ENCODE data around the gene LAMA3.

DNA sequence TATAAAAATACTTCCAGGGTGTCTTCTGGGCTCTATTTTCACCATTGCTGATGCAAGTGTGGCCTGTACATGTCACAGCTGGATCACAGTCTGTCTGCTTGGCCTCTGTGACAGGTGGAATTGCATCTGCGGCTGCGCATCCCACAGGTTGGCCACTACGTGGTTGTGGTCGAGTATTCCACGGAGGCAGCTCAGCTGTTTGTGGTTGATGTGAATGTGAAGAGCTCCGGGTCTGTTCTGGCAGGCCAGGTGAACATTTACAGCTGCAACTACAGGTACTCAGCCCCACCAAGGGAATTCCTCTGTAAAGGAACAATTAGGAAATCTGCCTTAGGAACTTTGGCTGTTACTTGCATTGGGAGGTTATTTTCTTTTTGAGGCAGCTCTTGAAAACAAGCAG lies 144.5 kb downstream of the LAMA3 start:
- TF ChIP-seq, protein P1, sequence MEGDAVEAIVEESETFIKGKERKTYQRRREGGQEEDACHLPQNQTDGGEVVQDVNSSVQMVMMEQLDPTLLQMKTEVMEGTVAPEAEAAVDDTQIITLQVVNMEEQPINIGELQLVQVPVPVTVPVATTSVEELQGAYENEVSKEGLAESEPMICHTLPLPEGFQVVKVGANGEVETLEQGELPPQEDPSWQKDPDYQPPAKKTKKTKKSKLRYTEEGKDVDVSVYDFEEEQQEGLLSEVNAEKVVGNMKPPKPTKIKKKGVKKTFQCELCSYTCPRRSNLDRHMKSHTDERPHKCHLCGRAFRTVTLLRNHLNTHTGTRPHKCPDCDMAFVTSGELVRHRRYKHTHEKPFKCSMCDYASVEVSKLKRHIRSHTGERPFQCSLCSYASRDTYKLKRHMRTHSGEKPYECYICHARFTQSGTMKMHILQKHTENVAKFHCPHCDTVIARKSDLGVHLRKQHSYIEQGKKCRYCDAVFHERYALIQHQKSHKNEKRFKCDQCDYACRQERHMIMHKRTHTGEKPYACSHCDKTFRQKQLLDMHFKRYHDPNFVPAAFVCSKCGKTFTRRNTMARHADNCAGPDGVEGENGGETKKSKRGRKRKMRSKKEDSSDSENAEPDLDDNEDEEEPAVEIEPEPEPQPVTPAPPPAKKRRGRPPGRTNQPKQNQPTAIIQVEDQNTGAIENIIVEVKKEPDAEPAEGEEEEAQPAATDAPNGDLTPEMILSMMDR (IDR thresholded peaks at IDR 0.05) = no peak
- TF ChIP-seq EZH2phosphoT487 (IDR thresholded peaks at IDR 0.05) (no peak), EZH2 (IDR thresholded peaks at IDR 0.05) (no peak)

All from neural progenitor cell (in vitro differentiated cells).